Measurements from ENCODE around the gene PTOV1. TPM values are rescaled to one million over a fixed set of nuclear protein-coding genes. Genes with fewer than 3 reads are reported as not detected.

PTOV1 gene
- total RNA-seq, 2 donors from 2014 or later = 179 to 252 TPM

GRCh38 chr19:49887665-49888509 is 36.9 kb downstream of the PTOV1 start:
- 81% methylated on average over 50 of the region's 54 CpGs for WGBS
- Histone ChIP-seq H3K27ac (no peak overlapping the region), H3K4me1 (replicated peaks) (no peaks in the 10 kb centered on the region), H3K36me3 (peaks cover 9 to 20% of the 10 kb centered on the region in 2 donors), H3K4me3 (no peak overlapping the region), H3K9me3 (no peaks in the 10 kb centered on the region), H3K27me3 (replicated peaks; ENCODE audit: insufficient read depth) (no peaks in the 10 kb centered on the region)
- TF ChIP-seq POLR2AphosphoS5 (IDR thresholded peaks at IDR 0.05) = no peak
- no peak for TF ChIP-seq CTCF (IDR thresholded peaks at IDR 0.05)
- no peak for TF ChIP-seq POLR2A (IDR thresholded peaks at IDR 0.05)
- no peak for DNase-seq (ENCODE audit: low spot score)
- intact Hi-C loops (cut with DNase I) = no loop called here

- Histone ChIP-seq H3K4me1 (replicated peaks) (no peaks in the 10 kb centered on the region), H3K27ac (no peak overlapping the region), H3K36me3 (peaks cover 4 to 14% of the 10 kb centered on the region in 2 donors), H3K9me3 (no peaks in the 10 kb centered on the region), H3K4me3 (no peak overlapping the region), H3K27me3 (replicated peaks; ENCODE audit: insufficient read depth) (no peaks in the 10 kb centered on the region)
- WGBS = 71% methylated on average over 15 of the region's 18 CpGs
- intact Hi-C loops (cut with DNase I) = no loop called here
- no peak for DNase-seq (ENCODE audit: low spot score)
- no peak for TF ChIP-seq POLR2AphosphoS5 (IDR thresholded peaks at IDR 0.05)
These were observed 37.5 kb downstream of the PTOV1 start for GRCh38 chr19:49888510-49888824.

GRCh38 chr19:49889038-49889686 is 38.2 kb downstream of the PTOV1 start:
- TF ChIP-seq POLR2A (IDR thresholded peaks at IDR 0.05) (no peak), CTCF (IDR thresholded peaks at IDR 0.05) (no peak), POLR2AphosphoS5 (IDR thresholded peaks at IDR 0.05) (no peak)
- no peak for DNase-seq (ENCODE audit: low spot score)
- H3K4me1 ChIP-seq (replicated peaks) = no peaks in the 10 kb centered on the region
- peaks cover under 1 to 7% of the 10 kb centered on the region in 2 donors for H3K36me3 ChIP-seq
- no peaks in the 10 kb centered on the region for H3K27me3 ChIP-seq (replicated peaks; ENCODE audit: insufficient read depth)
- no peaks in the 10 kb centered on the region for H3K9me3 ChIP-seq
- no peak overlapping the region for H3K4me3 ChIP-seq
- intact Hi-C loops (cut with DNase I) = no loop called here
- H3K27ac ChIP-seq = no peak overlapping the region
- 95% methylated on average over 23 of the region's 23 CpGs for WGBS

- DNase-seq (ENCODE audit: low spot score) = peak; percentile 51
- H3K4me3 ChIP-seq = peak overlapping the region in 1 of 2 donors; percentile 17
- peaks cover 0 to under 1% of the 10 kb centered on the region in 2 donors for H3K36me3 ChIP-seq
- H3K27me3 ChIP-seq (replicated peaks; ENCODE audit: insufficient read depth) = no peaks in the 10 kb centered on the region
- 46% methylated on average over 32 of the region's 71 CpGs for WGBS
- TF ChIP-seq POLR2A (IDR thresholded peaks at IDR 0.05) (no peak), POLR2AphosphoS5 (IDR thresholded peaks at IDR 0.05) (peak; percentile 48), CTCF (IDR thresholded peaks at IDR 0.05) (peak in 3 of 4 experiments; percentile 58 to 83 (median 65))
- H3K27ac ChIP-seq = no peak overlapping the region
- no peaks in the 10 kb centered on the region for H3K4me1 ChIP-seq (replicated peaks)
- H3K9me3 ChIP-seq = no peaks in the 10 kb centered on the region
- intact Hi-C loops (cut with DNase I) = no loop called here
These were observed 38.9 kb downstream of the PTOV1 start for GRCh38 chr19:49889687-49890348.

All from prostate gland (tissue), 2 donors.